Activated CD8-positive, alpha-beta memory T cell treated with anti-CD3 and anti-CD28 coated beads, Interleukin-2, amount 50 U/mL, for 4 hours (primary cell): ENCODE data around the gene FOXA3.
A peak's percentile ranks its signal among the peaks of the same experiment; 100 is the strongest.

Experiments used
- DNase-seq: peaks from one replicate; pipeline ENCODE4 v3.0.0-alpha.2; 2020

FOXA3 gene

DNA sequence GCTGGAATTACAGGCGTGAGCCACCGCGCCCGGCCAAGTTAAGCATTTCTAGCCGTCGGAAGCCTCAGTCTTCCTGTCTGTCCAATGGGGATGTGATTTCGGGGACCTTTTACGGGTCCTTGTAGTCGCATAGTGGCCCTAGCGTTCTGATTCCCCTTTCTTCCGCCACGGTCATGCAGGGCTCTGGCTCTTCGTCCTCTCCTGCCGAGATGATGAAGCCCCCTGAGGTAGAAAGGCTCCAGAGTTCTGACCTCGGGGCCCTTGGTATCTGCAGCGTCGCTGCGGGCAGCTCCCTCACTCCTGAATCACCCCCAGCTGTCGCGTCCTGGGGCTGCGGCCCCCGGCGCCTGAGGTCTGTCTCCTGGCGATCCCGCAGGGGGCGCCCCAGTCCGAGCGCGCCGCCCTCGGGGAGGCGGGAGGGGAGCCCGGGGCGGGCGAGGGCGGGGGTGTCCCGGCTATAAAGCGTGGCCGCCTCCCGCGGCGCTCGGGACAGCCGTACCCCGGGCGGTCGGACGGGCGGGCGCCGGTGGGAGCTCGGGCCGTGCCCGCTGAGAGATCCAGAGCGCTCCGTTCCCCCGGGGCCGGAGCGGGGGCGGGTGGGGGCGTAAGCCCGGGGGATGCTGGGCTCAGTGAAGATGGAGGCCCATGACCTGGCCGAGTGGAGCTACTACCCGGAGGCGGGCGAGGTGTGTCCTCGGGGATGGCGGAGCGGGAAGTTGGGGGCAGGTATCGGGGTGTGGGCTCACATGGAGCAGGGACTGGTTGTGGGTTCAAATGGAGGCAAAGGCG is at the start of gene FOXA3:
TSS of gene FOXA3 (plus strand) at position 487 of the 789 bp plus-strand sequence. CDS start at position 618, 131 bp downstream.
- peak; percentile 57 for DNase-seq

DNA sequence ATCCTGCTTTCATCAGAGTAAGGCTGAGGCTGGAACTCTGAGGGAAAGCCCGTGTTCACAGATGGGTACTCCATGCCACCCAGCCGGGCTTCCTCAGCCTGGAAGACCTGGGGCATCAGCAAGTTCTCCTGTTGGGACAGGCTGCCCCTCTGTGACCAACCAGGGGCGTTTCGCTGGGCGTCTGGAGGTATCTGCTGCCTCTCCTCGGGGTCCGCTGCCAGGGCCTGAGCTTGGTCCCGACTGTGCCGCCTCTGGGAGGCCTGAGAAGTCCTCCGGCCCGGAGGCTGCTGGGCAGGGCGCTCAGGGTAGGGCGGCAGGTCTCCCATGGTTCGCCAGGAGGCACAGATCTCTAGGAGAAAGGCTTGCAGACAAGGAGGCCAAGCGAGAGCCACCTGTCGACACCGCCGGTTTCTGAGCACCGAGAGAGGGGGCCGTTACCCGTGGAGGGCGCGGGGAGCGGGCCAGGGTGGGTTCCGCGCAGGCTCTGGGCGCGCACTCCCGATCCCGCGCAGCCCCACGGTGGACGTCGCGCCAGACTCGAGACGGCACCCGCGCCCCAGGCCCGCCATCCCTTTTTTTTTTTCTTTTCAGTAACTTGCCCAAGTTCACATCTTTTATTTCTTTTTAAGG is 49.2 kb upstream of the FOXA3 start, which contains the start of gene RSPH6A:
TSS of gene RSPH6A (minus strand) at position 458 of the 630 bp plus-strand sequence. CDS start at position 326, 132 bp downstream.
- no peak for DNase-seq

DNA sequence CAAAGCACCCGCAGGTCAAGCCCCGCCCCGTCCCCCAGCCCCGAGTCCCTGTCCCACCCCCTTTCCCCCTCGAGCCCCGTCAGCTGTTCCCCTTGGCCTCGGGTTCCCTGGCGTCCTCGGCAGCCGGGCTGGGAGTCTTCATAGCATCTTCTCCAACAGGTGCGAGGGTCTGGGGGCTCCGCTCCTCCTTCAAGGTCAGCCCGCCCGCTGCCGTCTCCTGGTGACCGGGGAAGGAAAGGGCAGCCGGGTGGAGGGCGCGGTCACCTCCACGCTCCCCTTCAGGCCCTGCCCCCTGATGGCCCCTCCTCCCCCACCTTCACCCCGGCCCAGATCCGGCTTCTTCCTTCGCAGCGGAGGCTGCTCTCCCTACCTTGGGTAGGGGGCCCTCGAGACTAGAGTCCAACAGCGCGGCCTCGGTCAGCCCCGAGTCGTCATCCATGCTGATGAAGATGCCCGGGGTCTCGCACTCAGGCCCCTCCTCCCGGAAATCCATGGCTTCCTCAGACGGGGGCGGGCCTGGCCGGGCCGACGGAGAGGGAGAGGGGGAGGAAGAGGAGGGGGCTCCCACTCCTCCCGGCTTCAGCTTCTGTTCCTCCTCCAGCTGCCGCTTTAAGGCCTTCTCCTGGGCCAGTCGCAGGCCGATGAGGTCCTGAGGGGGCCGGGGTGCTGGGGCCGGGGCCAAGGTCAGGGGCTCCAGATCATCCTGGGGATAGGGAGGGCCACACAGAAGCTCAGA is 48.5 kb upstream of the FOXA3 start:
- no peak for DNase-seq

DNA sequence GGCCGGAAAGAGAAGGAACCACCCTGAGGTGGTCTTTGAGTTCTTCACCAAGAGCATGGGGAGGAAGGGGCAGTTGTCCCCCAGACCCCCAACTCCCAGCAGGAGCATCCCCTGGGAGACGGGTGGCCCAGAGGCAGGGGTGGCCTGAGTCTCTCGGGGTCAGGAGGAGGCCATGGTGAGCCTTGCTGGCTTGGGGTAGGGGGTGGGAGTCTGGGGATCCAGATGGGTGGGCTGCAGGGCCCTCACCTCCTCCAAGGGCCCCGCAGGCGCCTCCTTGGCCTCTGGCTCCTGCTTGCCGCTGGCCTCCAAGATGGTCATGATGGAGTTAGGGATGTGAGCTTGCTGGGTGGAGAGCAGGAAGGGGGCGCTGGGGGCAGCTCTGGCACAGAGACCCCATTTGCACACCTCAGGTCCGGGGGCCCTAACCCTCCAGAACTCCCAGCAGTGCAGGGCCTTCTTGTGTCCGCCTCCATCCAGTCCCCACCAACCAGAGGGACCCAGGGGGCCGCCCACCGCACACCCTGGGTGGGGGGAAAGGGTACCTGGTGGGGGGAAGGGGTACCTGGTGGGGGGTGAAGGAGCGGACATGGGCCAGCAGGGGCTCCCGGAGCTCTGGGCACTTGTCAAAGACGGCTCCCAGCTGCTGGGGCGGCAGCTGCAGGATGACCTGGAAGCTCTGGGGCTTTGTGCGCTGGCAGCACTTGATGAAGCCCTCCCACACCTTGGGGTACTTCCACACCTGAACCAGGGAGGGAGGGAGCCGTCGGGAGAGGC is 47.7 kb upstream of the FOXA3 start:
- no peak for DNase-seq

DNA sequence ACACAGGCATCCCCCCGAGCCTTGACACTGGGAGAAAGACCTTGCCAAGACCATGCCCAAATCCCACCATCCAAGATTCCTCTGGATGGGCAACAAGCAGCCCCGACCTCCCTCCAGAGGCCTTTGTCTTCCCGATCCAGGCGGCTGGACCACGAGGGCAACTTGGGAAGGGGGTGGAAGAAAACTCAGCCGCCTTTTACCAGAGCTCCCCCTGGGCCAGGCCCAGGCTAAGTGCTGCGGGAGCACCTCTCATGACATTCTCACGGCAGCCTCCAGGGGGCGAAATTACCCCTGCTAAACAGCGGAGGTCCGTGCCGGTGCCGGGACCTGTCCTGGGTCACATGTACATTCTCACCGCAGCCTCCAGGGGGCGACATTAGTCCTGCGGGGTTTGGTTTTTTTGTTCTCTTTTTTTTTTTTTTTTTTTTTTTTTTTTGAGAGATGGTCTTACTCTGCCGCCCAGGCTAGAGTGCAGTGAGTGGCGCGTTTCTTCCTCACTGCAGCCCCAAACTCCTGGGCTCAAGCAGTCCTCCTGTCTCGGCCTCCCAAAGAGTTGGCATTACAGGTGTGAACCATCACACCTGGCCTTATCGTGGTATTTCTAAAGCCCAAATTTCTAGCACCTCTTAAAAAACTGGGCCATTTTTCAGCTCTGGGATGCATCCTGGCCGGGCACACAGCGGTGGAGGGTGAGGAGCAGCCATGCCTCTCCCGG is 47.0 kb upstream of the FOXA3 start:
- DNase-seq = peak; percentile 98

DNA sequence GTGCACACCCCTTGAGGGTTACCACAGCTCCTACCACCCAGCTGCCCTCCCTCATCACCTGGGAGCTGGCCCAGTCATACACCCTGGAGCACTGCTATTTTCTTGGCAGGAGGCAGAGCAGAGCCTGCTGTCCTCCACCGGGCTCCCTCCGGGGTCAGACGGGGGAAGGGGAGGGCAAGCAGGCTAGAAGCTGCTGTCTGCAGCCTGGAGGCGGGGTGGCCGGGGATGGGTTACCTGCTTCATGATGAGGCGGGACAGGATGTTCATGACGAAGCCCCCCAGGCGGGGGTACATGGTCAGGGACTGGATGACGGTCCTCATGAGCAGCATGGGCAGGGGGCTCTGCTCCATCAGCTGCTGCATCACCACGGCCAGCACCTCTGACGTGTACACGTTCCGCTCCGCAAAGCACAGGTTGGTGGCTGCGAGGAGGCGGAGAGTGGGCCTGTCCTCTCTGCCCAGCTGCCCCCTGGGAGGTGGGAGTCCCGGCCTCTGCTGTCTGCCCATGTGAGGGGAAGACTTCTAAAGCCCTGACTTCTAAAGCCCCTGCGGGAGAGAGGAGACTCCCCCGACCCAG is 46.3 kb upstream of the FOXA3 start:
- DNase-seq = no peak

DNA sequence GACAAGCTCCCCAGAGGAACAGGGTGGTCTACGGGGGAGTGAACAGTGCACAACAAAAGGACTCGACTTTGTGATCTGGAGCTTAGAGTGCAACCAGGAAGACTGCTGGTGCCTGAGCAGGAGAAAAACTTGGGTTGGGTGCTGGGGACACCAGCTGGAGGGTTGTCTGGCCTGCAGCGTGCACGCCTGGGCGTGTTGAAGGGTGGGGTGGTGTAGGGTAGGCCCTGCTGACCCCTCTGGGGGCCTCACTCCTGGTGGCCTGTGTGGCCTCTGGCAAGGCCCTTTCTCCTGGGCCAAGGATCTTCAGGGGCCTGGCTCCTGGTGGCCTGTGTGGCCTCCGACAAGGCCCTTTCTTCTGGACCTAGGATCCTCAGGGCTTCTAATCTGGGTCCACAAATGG is 44.4 kb upstream of the FOXA3 start:
- DNase-seq = no peak

DNA sequence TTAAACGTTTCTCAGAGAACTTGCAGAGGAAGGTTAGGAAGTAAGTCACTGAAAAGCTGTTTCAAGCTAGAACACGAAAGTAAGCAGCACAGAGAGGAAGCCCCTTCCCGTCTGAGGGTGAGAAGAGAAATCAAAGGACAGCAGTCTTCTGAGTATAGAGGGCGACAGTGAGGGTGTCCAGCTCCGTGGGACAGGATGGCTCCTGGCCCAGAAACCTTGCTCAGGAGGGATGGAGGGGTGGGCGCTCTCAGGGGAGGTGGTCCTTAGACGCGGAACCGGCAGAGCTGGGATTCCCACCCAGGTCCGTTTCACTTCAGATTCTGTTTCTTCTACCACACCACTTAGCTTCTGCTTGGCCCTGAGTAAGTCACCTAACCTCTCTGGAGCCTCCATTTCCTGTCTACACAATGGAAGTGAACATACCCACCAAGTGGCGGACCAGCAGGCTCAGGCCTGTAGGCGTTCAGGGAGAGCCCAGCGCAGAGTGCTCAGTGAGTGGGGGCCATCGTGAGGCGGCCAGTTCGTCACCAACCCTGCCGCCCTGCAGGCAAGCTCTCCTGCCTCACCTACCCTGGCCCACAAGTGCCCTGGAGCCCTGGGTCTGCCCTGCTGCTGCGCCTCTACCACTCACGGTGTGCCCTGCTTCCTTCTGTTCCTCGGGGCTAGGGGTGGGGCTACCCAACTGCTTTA is 43.6 kb upstream of the FOXA3 start:
- DNase-seq = no peak

DNA sequence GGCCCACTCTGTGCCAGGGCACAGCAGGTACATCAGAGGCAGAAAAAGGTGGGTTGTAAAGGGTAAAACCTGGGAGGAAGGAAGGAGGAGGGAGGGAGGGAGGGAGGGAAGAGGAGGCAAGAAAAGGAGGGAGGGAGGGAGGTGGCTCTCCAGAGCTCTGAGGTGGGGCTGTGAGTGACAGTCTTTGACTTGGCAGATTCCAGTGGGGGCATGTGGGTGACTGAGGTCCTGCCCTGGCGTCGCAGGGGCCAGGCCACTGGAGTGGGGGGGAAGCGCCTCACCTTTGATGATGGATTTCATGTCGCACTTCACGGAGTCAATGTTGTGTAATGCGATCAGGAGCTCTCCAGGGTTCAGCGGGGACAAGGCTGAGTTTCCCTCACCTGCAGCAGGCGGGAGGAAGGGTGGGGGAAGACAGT is 43.0 kb upstream of the FOXA3 start:
- DNase-seq = no peak

DNA sequence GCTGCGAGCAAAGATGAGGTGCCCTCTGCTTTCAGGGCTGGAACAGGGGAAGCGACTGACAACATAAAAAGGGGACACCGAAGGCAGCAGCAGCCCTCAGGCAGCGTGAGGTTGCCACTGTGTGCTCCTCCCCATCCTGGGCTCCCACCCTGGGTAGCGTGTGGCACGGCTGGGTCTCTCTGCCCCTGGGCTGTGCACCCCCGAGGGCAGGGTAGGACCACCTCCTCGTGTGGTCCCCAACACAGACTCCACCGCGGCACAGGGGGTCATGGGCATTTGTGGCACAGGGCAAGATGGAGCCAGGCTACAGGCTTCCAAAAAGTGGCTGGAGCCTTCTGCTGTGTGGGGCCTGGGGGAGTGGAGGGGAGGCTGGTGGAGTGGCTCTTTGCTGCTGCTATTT is 42.6 kb upstream of the FOXA3 start:
- DNase-seq = no peak

DNA sequence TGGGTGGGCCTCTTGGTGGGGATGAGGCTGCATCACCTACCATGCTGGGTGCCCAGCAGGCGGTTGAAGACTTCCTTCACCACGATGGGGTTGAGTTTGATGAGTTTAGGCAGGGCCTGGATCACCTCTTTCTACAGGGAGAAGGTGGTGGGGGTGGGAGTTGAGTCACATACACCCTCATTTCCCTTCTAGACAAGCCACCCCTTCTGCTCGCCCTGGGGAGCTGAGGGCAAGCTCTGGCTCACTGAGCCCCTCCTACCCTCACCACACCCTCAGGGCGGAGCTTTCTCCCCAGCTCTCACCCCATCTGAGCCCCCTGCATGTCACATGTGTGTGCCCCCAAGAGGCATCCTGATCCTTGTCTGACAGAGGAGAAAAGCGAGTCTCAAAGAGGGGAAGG is 41.4 kb upstream of the FOXA3 start:
- DNase-seq = no peak

DNA sequence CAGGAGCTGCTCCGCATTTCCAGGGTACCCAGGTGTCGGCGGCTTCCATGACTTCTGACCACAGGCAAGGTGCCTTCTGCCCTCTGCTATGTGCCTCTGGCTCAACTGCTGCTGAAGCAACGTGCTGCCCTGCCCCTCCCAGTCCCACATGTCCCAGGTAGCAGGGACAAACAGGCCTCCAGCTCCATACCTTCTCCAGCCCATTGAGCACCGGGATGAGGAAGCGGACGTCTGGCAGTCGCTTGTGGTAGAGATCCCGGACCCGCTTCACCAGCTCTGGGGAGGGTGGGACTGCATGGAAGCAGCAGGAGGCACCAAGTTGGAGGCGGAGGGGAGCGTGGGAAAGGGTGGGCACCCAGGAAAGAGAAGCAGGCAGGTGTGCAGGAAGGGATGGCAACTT is 40.9 kb upstream of the FOXA3 start:
- DNase-seq = no peak

DNA sequence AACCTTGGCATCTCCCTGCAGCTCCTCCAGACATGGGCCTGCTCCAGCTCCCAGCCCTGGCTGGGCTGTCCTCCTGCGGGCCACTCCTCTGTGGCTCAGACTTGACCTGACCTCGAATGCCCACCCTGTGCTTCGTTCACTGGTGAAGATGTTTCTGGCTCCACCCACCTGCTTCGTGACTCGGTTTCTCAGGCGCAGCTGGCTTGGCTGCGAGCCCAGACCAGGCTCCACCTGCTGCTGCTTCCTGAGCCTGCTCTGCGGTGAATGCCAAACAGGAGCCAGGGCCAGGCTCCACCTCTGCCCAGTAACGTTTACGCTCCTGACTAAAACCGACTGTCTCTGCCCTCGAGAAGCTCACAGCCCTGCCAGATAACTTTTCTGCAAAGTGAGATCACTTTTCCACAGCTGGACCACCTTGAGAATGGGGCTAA is 40.1 kb upstream of the FOXA3 start:
- DNase-seq = no peak

DNA sequence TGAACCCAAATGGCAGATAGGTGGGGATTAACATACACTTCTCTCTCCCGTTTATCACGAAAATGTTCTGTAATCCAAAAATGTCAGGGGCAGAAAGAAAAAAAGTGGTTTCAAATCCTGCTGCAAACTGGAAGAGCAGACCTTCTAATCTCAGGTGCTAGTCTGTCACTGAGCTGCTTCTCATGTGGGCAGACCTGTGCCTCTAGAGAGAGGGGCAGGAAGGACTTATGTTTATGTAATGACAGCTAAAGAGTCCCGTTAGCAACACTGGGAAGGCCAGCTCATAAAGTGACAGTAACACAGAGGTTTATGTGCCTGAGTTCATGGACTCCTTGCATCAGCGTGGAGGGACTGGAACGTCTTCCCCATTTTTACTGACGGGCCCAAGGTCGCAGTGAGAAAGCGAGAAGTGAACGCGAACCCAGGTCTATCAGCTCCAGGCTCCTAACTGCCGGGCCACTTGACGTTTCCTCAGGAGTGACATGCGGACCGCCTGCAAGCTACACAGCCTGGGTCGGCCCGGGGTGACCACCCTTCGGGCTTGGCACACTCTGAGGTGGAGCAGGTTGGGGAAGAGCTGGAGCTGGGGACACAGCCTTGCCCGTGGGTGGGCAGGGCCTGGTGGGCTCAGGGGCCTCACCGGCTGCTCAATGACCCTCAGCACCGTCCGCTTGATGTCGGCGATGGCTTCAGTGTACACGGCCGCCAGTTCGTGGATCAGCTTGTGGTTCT is 39.4 kb upstream of the FOXA3 start:
- DNase-seq = no peak

DNA sequence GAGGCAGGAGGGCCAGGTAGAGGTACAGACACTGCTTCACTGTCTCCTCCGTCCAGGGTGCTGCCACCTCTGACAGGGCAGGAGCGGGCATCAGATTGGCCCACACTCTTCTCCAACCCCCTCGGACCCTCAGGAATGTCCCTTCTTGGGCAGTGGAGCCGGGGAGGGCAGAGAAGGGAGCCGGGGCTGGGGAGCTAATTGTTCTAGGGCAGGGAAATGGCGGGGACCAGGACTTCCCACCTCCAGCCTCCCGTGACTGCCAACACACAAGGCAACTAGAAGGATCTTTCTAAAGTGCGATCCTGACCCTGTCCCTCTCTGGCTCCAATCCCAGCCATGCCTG is 38.9 kb upstream of the FOXA3 start:
- DNase-seq = no peak

DNA sequence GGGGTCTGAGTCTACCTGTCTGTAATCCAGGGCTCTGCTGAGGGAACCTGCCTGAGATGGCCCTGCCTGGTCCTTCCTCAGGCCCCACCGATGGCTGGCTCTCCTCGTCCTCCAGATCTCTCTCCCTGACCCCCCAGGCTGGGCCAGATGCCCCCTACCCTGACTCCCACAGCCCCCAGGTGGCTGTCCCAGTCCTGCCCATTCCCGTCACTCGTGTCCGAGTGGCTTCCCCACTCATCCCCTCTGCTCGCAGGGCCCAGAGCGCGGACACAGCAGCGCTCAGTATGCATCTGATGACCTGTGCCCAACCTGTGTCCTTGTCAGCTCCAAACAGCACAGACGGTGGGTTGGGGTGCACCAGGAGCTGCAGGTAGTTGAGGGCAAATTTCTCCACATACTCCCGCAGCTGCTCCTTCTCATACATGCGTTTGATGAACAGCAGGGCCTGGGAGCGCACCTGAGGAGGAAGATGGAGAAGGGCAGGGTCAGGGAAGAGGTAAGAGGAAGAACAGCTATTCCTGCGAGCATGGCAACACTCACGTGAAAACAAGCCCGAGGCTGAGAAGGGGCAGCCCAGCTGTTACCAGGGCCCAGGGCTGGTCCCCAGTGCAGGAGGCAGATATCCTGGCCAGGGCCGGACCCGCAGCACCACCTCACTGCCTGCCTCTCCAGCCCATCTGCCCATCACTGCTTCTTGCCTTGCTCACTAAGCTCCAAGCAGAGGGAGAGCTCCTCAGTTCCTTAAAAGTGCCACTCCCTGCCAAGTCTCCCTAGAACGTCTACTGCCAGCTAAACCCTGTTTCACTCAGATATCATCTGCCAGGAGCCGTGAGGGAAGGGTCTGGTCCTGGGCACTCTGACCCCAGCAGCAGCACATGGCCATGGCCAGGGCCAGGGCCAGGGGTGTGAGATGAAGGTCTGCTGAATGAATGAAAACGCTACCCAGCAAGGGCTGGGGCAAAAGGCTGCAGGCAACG is 37.9 kb upstream of the FOXA3 start:
- DNase-seq = no peak

DNA sequence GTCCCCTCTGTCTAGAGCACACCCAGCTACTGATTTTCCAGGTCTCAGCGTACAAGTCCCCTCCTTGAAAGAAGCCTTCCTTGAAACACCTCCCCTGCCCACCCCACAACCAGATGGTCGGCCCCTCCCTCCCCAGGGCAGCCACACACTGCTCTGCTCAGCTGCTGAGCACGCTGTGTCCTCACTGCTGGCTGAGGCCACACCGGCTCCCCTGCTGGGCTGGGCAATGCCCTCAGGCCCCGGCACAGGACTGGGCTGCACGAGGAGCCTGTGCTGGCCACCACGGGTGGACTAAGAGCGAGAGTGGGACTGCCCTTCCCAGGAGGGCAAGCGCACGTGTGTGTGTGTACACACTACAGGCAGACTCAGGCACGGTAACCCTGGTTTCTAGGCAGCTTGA is 37.2 kb upstream of the FOXA3 start:
- DNase-seq = no peak

DNA sequence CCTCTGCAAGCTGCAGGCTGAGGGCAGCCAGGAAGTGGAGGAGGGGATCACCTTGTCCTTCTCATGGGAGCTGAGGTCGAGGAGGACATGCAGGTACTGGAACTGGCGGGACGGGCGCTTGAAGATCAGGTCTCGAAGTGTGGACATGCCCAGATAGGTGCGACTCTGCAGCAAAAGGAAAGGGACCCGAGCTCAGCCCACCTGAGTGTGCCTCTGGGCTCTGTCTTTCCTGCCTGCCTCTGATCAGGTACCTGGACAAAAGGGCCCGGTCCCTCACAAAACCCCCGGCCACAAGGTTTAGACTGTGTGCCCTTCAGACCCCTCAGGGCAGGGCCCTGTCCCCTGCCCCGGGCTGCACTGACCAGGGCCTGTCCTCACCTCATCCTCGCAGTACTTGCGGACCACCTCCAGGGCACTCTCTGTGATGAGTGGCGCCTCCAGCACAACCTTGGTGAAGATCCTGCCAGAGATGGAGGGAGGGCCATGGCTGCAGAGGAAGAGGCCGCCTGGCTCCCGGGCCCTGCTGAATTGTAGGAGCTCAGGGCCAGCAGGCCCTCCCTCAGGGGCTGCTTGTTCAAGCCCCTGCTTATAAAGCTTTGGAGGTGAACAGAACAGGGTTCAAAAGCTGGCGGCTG is 36.5 kb upstream of the FOXA3 start:
- DNase-seq = no peak

DNA sequence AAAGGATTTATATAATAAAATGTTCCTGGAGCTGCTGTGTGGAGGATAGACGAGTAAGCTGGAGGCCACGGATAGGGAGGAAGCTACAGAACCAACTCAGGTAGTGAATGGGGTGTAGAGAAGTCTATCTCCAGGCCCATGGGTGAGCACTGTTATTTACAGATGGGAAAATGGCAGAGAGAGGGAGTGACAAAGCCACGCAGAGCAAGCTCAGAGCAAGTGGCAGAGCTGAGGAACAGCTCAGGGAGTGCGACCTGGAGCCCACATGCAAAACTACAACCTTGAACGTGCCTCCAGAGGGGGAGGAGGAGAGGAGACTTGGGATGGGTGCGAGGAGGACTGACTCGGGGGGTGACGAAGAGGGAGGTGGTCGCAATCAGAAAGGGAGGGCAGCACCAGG is 35.6 kb upstream of the FOXA3 start:
- DNase-seq = no peak
